GM18502 (cell line): Measurements from ENCODE around the gene SNCG.
"Not testable (repeated sequence)": the region's sequence is repeated elsewhere in the genome, so short reads cannot be mapped to it uniquely, and the experiment has no call there.

Source experiments
- ATAC-seq: cut with Tn5 transposase; IDR thresholded peaks from one replicate; pipeline ENCODE4 v1.9.1; 2021; ENCODE audit warnings: mild to moderate bottlenecking; ENCODE audit not compliant: unreplicated experiment, poor library complexity

Gene SNCG

GRCh38 chr10:86944471-86944870, 13.9 kb upstream of the SNCG start:
- ATAC-seq, result no peak

GRCh38 chr10:86944907-86945306, 13.5 kb upstream of the SNCG start:
- ATAC-seq, result no peak

- ATAC-seq, result no peak
Measured at GRCh38 chr10:86945361-86946212, 12.8 kb upstream of the SNCG start.

- ATAC-seq, result no peak
Measured at GRCh38 chr10:86946213-86947155, 11.9 kb upstream of the SNCG start.

GRCh38 chr10:86947806-86948205, 10.6 kb upstream of the SNCG start:
- ATAC-seq, result not testable (repeated sequence)

- no peak for ATAC-seq
Measured at GRCh38 chr10:86950349-86950748, 8.1 kb upstream of the SNCG start.

- ATAC-seq, result no peak
Measured at GRCh38 chr10:86951184-86951761, 7.1 kb upstream of the SNCG start.

- no peak for ATAC-seq
Measured at GRCh38 chr10:86952106-86952505, 6.3 kb upstream of the SNCG start.

GRCh38 chr10:86952697-86953096, 5.7 kb upstream of the SNCG start:
- ATAC-seq, result not testable (repeated sequence)

GRCh38 chr10:86953747-86954680, 4.4 kb upstream of the SNCG start:
- no peak for ATAC-seq

- no peak for ATAC-seq
Measured at GRCh38 chr10:86954681-86955500, 3.5 kb upstream of the SNCG start.

- no peak for ATAC-seq
Measured at GRCh38 chr10:86955501-86956194, 2.8 kb upstream of the SNCG start.

- no peak for ATAC-seq
Measured at GRCh38 chr10:86956195-86956847, 2.1 kb upstream of the SNCG start.

- no peak for ATAC-seq
Measured at GRCh38 chr10:86956848-86957448, 1.5 kb upstream of the SNCG start.

GRCh38 chr10:86957471-86958115, 806 bp upstream of the SNCG start, which contains the start of gene MMRN2:
Gene MMRN2 (minus strand): TSS chr10:86957615. CDS start chr10:86957541, 74 bp downstream.
- ATAC-seq, result no peak

- no peak for ATAC-seq
Measured at GRCh38 chr10:86958901-86959736, 720 bp downstream of the SNCG start.
